Measurements from ENCODE around the gene A2M.

GRCh38 chr12:9122091-9122609 is 6.4 kb upstream of the A2M start:
- TF ChIP-seq CTCF (IDR thresholded peaks at IDR 0.05) = no peak
- no peak for TF ChIP-seq EP300 (IDR thresholded peaks at IDR 0.05)
- no peak for TF ChIP-seq POLR2A (IDR thresholded peaks at IDR 0.05)
- no peak for TF ChIP-seq POLR2AphosphoS5 (IDR thresholded peaks at IDR 0.05)

Measured in suprapubic skin (tissue), 4 donors.